ENCODE results near the gene NCK2.

The NCK2 gene

DNA sequence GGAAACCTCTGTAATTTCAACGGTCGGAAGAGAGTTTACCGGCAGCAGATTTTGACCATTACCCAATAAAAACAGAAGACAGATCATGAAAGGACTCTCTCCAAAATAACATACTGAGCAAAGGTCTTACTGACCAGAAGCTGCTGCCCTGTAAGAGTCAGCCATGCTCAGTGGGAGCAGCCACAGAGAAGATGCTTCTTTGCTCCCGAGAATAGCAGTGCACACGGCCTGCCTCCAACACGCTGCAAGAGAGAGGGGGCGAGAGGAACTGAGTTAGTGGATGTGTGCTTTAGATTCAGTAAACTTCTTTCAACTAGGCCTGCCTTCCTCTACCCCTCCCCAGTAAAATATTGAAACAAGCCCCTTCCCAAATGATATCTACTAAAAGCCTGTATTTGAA, 103.7 kb downstream of the NCK2 start:
- H3K27ac ChIP-seq, result no peak overlapping the region
- ChIA-PET POLR2A (ENCODE audit: low non-redundant PET) (no interaction called here), CTCF (no interaction called here)
- TF ChIP-seq, protein P1, sequence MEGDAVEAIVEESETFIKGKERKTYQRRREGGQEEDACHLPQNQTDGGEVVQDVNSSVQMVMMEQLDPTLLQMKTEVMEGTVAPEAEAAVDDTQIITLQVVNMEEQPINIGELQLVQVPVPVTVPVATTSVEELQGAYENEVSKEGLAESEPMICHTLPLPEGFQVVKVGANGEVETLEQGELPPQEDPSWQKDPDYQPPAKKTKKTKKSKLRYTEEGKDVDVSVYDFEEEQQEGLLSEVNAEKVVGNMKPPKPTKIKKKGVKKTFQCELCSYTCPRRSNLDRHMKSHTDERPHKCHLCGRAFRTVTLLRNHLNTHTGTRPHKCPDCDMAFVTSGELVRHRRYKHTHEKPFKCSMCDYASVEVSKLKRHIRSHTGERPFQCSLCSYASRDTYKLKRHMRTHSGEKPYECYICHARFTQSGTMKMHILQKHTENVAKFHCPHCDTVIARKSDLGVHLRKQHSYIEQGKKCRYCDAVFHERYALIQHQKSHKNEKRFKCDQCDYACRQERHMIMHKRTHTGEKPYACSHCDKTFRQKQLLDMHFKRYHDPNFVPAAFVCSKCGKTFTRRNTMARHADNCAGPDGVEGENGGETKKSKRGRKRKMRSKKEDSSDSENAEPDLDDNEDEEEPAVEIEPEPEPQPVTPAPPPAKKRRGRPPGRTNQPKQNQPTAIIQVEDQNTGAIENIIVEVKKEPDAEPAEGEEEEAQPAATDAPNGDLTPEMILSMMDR (conservative IDR thresholded peaks at IDR 0.05; ENCODE audit: low read depth), result no peak
- no peak for DNase-seq (ENCODE audit: low spot score)

- CTCF ChIA-PET, result no interaction called here
- TF ChIP-seq, protein P1 (conservative IDR thresholded peaks at IDR 0.05; ENCODE audit: low read depth), result no peak
- DNase-seq (ENCODE audit: low spot score), result no peak
- no peak overlapping the region for H3K27ac ChIP-seq
- POLR2A ChIA-PET (ENCODE audit: low non-redundant PET), result no interaction called here
Observed at GRCh38 chr2:105849431-105850179, 104.9 kb downstream of the NCK2 start.

- TF ChIP-seq, protein P1 (conservative IDR thresholded peaks at IDR 0.05; ENCODE audit: low read depth), result no peak
- ChIA-PET POLR2A (ENCODE audit: low non-redundant PET) (no interaction called here), CTCF (interaction anchor here (0.5 kb wide), 1 partner anchor 40 kb away, joined by 3 read pairs; no protein-coding TSS in a partner anchor)
Observed at GRCh38 chr2:105852066-105852465, 107.4 kb downstream of the NCK2 start.

GRCh38 chr2:105853354-105854088, 108.8 kb downstream of the NCK2 start:
- CTCF ChIA-PET, result no interaction called here
- POLR2A ChIA-PET (ENCODE audit: low non-redundant PET), result no interaction called here
- DNase-seq (ENCODE audit: low spot score), result peak; percentile 46
- H3K27ac ChIP-seq, result no peak overlapping the region
- TF ChIP-seq, protein P1 (conservative IDR thresholded peaks at IDR 0.05; ENCODE audit: low read depth), result no peak

More at GRCh38 chr2:105852066-105852465, 107.4 kb downstream of the NCK2 start:
- no peak overlapping the region for H3K27ac ChIP-seq
- DNase-seq (ENCODE audit: low spot score), result no peak

DNA sequence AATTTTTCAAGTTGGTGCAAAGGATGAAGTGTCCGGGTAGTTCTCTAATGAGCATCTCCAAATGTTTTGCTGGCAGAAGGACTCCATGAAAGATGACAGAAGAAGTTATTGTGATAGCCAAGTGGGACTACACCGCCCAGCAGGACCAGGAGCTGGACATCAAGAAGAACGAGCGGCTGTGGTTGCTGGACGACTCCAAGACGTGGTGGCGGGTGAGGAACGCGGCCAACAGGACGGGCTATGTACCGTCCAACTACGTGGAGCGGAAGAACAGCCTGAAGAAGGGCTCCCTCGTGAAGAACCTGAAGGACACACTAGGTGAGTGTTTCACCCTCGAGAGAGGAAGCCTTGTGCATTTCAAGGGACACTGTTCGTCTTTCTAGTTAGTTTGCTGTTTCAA, 110.3 kb downstream of the NCK2 start:
- H3K27ac ChIP-seq, result peak overlapping the region; percentile 82; the same call in 1 of the 2 replicates
- DNase-seq (ENCODE audit: low spot score), result no peak
- ChIA-PET CTCF (no interaction called here), POLR2A (ENCODE audit: low non-redundant PET) (no interaction called here)
- TF ChIP-seq, protein P1 (conservative IDR thresholded peaks at IDR 0.05; ENCODE audit: low read depth), result no peak

GRCh38 chr2:105856581-105856980, 111.9 kb downstream of the NCK2 start:
- DNase-seq (ENCODE audit: low spot score), result peak; percentile 18
- POLR2A ChIA-PET (ENCODE audit: low non-redundant PET), result no interaction called here
- TF ChIP-seq, protein P1 (conservative IDR thresholded peaks at IDR 0.05; ENCODE audit: low read depth), result no peak
- no peak overlapping the region for H3K27ac ChIP-seq
- CTCF ChIA-PET, result no interaction called here
